Bronchial epithelial cell (primary cell): ENCODE results near the gene GPI. TPM values are rescaled to one million over a fixed set of nuclear protein-coding genes. Genes with fewer than 3 reads are reported as not detected.

ENCODE experiments used
- DNase-seq: peaks from one replicate; pipeline ENCODE4 v3.0.0-alpha.2; 2010; ENCODE audit warnings: low read depth
- FAIRE-seq: peaks from 2 replicates; lab custom pipeline; 2011; peaks lifted over from hg19 to GRCh38; lab: Jason Lieb, UNC
- H3K27me3 ChIP-seq: 2 replicates; pipeline ENCODE4 v1.5.1; 2011; ENCODE audit warnings: low read length; ENCODE audit not compliant: control insufficient read depth, insufficient read depth
- H3K36me3 ChIP-seq: 2 replicates; pipeline ENCODE4 v1.5.1; 2011; ENCODE audit warnings: low read length; ENCODE audit not compliant: control insufficient read depth, insufficient read depth
- H3K4me3 ChIP-seq: 2 replicates; pipeline ENCODE4 v1.5.1; 2011; ENCODE audit warnings: mild to moderate bottlenecking, low read depth, low read length, control low read depth
- CTCF ChIP-seq: IDR thresholded peaks from 2 replicates; pipeline ENCODE4 v1.5.1; 2011; ENCODE audit warnings: mild to moderate bottlenecking, moderate library complexity, low read length, control low read depth, inconsistent platforms; ENCODE audit not compliant: insufficient read depth, severe bottlenecking
- total RNA-seq: library from RNA; depleted of rRNA; stranded (reverse); fragments of >200 nt; gene quantifications from 2 replicates; pipeline ENCODE4 v1.2.1, GENCODE V29; 2014

The GPI gene
- total RNA-seq, 1 donor from 2014 or later: 130 TPM

GRCh38 chr19:34353546-34353945 is 11.4 kb upstream of the GPI start:
- Histone ChIP-seq H3K4me3 (no peak overlapping the region), H3K27me3 (no peaks in the 10 kb centered on the region), H3K36me3 (peaks cover 3% of the 10 kb centered on the region)
- no peak for FAIRE-seq
- TF ChIP-seq CTCF: no peak
- no peak for DNase-seq

- Histone ChIP-seq H3K27me3 (no peaks in the 10 kb centered on the region), H3K36me3 (peaks cover 3% of the 10 kb centered on the region), H3K4me3 (no peak overlapping the region)
- DNase-seq: no peak
- TF ChIP-seq CTCF: no peak
- FAIRE-seq: no peak
Measured at GRCh38 chr19:34355201-34355600, 9.8 kb upstream of the GPI start.

GRCh38 chr19:34356875-34357274 is 8.1 kb upstream of the GPI start:
- no peak overlapping the region for H3K4me3 ChIP-seq
- no peak for DNase-seq
- FAIRE-seq: no peak
- TF ChIP-seq CTCF: no peak
- no peaks in the 10 kb centered on the region for H3K27me3 ChIP-seq
- H3K36me3 ChIP-seq: peaks cover 1% of the 10 kb centered on the region

- no peak for FAIRE-seq
- no peak for TF ChIP-seq CTCF
Measured at GRCh38 chr19:34357431-34357830, 7.6 kb upstream of the GPI start.

GRCh38 chr19:34359140-34359953 is 5.6 kb upstream of the GPI start:
- peak overlapping the region; percentile 33 for H3K4me3 ChIP-seq
- TF ChIP-seq CTCF: peak; percentile 64
- DNase-seq (peak; percentile 94), FAIRE-seq (no peak)
- no peaks in the 10 kb centered on the region for H3K27me3 ChIP-seq
- H3K36me3 ChIP-seq: no peaks in the 10 kb centered on the region

More at GRCh38 chr19:34357431-34357830, 7.6 kb upstream of the GPI start:
- H3K27me3 ChIP-seq: no peaks in the 10 kb centered on the region
- no peak overlapping the region for H3K4me3 ChIP-seq
- no peak for DNase-seq
- H3K36me3 ChIP-seq: no peaks in the 10 kb centered on the region
